GM20000 (cell line): Measurements from ENCODE around the gene SLCO1A2.

Experiments used
- DNase-seq: peaks from one replicate; pipeline ENCODE4 v3.0.0; 2012; ENCODE audit warnings: low spot score
- CTCF ChIP-seq: IDR thresholded peaks from 2 replicates; pipeline ENCODE4 v1.5.1; 2012; ENCODE audit warnings: mild to moderate bottlenecking, control low read depth; ENCODE audit errors: extremely low read depth, missing control alignments

SLCO1A2 gene

GRCh38 chr12:21354641-21355040 lies 19.9 kb upstream of the SLCO1A2 start:
- no peak for DNase-seq
- TF ChIP-seq CTCF, result no peak

- no peak for DNase-seq
- no peak for TF ChIP-seq CTCF
Observed at GRCh38 chr12:21353948-21354347, 19.2 kb upstream of the SLCO1A2 start.

- TF ChIP-seq CTCF, result no peak
- no peak for DNase-seq
Observed at GRCh38 chr12:21353487-21353886, 18.8 kb upstream of the SLCO1A2 start.

- no peak for TF ChIP-seq CTCF
- no peak for DNase-seq
Observed at GRCh38 chr12:21350975-21351374, 16.3 kb upstream of the SLCO1A2 start.

- no peak for DNase-seq
- TF ChIP-seq CTCF, result no peak
Observed at GRCh38 chr12:21346542-21347205, 12.0 kb upstream of the SLCO1A2 start.

GRCh38 chr12:21343636-21344035 lies 8.9 kb upstream of the SLCO1A2 start:
- TF ChIP-seq CTCF, result no peak
- DNase-seq, result no peak

GRCh38 chr12:21341769-21342168 lies 7.1 kb upstream of the SLCO1A2 start:
- no peak for TF ChIP-seq CTCF
- DNase-seq, result no peak
